Measurements from ENCODE around the gene LRGUK.

DNA sequence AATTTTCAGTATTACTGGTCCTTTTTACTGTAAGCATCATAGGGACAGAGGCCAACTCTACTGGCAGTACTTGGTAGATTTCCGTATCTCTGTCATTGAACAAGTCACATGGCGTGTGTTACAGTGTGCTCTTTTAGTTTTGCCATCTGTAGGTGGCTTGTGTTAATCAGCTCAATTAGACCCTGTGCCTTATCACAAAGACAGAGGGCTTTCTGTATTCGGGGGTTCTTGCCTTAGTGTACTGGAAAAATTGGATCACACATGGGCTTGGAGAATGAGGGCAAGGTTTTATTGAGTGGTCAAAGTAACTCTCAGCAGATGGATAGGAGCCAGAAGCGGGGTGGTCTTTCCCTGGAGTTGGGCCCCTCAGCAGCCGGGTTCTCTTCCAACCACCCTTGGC, 21.3 kb upstream of the LRGUK start:
- TF ChIP-seq EZH2 (IDR thresholded peaks at IDR 0.05), result no peak
- TF ChIP-seq POLR2A (IDR thresholded peaks at IDR 0.05; ENCODE audit: borderline replicate concordance, extremely low read depth, insufficient read depth, insufficient read length), result no peak
- TF ChIP-seq EZH2phosphoT487 (IDR thresholded peaks at IDR 0.05; ENCODE audit: borderline replicate concordance), result no peak
- TF ChIP-seq, protein P1, sequence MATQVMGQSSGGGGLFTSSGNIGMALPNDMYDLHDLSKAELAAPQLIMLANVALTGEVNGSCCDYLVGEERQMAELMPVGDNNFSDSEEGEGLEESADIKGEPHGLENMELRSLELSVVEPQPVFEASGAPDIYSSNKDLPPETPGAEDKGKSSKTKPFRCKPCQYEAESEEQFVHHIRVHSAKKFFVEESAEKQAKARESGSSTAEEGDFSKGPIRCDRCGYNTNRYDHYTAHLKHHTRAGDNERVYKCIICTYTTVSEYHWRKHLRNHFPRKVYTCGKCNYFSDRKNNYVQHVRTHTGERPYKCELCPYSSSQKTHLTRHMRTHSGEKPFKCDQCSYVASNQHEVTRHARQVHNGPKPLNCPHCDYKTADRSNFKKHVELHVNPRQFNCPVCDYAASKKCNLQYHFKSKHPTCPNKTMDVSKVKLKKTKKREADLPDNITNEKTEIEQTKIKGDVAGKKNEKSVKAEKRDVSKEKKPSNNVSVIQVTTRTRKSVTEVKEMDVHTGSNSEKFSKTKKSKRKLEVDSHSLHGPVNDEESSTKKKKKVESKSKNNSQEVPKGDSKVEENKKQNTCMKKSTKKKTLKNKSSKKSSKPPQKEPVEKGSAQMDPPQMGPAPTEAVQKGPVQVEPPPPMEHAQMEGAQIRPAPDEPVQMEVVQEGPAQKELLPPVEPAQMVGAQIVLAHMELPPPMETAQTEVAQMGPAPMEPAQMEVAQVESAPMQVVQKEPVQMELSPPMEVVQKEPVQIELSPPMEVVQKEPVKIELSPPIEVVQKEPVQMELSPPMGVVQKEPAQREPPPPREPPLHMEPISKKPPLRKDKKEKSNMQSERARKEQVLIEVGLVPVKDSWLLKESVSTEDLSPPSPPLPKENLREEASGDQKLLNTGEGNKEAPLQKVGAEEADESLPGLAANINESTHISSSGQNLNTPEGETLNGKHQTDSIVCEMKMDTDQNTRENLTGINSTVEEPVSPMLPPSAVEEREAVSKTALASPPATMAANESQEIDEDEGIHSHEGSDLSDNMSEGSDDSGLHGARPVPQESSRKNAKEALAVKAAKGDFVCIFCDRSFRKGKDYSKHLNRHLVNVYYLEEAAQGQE (IDR thresholded peaks at IDR 0.05; ENCODE audit: low read depth), result no peak
- TF ChIP-seq, protein P2, sequence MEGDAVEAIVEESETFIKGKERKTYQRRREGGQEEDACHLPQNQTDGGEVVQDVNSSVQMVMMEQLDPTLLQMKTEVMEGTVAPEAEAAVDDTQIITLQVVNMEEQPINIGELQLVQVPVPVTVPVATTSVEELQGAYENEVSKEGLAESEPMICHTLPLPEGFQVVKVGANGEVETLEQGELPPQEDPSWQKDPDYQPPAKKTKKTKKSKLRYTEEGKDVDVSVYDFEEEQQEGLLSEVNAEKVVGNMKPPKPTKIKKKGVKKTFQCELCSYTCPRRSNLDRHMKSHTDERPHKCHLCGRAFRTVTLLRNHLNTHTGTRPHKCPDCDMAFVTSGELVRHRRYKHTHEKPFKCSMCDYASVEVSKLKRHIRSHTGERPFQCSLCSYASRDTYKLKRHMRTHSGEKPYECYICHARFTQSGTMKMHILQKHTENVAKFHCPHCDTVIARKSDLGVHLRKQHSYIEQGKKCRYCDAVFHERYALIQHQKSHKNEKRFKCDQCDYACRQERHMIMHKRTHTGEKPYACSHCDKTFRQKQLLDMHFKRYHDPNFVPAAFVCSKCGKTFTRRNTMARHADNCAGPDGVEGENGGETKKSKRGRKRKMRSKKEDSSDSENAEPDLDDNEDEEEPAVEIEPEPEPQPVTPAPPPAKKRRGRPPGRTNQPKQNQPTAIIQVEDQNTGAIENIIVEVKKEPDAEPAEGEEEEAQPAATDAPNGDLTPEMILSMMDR (IDR thresholded peaks at IDR 0.05 in 2 of 3, conservative IDR thresholded peaks at IDR 0.05 in 1 of 3; ENCODE audit: borderline replicate concordance in 1 of 3, insufficient read depth in 1 of 3, low read depth in 2 of 3, low read length in 2 of 3), result no peak
- no peak for TF ChIP-seq EGR1 (IDR thresholded peaks at IDR 0.05; ENCODE audit: low read depth)
- TF ChIP-seq ELF1 (IDR thresholded peaks at IDR 0.05; ENCODE audit: borderline replicate concordance, low read depth), result no peak
- TF ChIP-seq, protein P3, sequence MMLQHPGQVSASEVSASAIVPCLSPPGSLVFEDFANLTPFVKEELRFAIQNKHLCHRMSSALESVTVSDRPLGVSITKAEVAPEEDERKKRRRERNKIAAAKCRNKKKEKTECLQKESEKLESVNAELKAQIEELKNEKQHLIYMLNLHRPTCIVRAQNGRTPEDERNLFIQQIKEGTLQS (IDR thresholded peaks at IDR 0.05), result no peak
- no peak for TF ChIP-seq YY1 (IDR thresholded peaks at IDR 0.05; ENCODE audit: extremely low read depth, insufficient replicate concordance, low read depth, low read length)
- TF ChIP-seq CEBPB (IDR thresholded peaks at IDR 0.05; ENCODE audit: low read depth), result no peak

Measured in HCT116 (cell line).